Nephron progenitor cell (in vitro differentiated cells): ENCODE results near the gene IFITM5.
A peak's percentile ranks its signal among the peaks of the same experiment; 100 is the strongest.
"Not testable (repeated sequence)": the region's sequence is repeated elsewhere in the genome, so short reads cannot be mapped to it uniquely, and the experiment has no call there.

Source experiments
- DNase-seq: peaks from one replicate; pipeline ENCODE4 v3.0.0; 2021
- H3K27ac Mint-ChIP-seq: 2 replicates; pipeline ENCODE4 v1.8.0; 2021; ENCODE audit warnings: mild to moderate bottlenecking, moderate library complexity, mixed read lengths
- H3K27me3 Mint-ChIP-seq: 2 replicates; pipeline ENCODE4 v1.8.0; 2021; ENCODE audit warnings: mild to moderate bottlenecking, low read depth, mixed read lengths; ENCODE audit not compliant: poor library complexity
- H3K36me3 Mint-ChIP-seq: 2 replicates; pipeline ENCODE4 v1.8.0; 2021; ENCODE audit warnings: low read depth, mixed read lengths
- H3K4me1 Mint-ChIP-seq: 2 replicates; pipeline ENCODE4 v1.8.0; 2021; ENCODE audit warnings: mixed read lengths
- H3K4me3 Mint-ChIP-seq: 2 replicates; pipeline ENCODE4 v1.8.0; 2021; ENCODE audit warnings: mild to moderate bottlenecking, moderate library complexity, mixed read lengths
- H3K9me3 Mint-ChIP-seq: 2 replicates; pipeline ENCODE4 v1.8.0; 2021; ENCODE audit warnings: mild to moderate bottlenecking, moderate library complexity, mixed read lengths
- CTCF ChIP-seq: fragments of 200-600 bp; sonication (generic); IDR thresholded peaks from 2 replicates; pipeline ENCODE4 v1.5.0; 2021; ENCODE audit warnings: antibody characterized with exemption

IFITM5 gene

DNA sequence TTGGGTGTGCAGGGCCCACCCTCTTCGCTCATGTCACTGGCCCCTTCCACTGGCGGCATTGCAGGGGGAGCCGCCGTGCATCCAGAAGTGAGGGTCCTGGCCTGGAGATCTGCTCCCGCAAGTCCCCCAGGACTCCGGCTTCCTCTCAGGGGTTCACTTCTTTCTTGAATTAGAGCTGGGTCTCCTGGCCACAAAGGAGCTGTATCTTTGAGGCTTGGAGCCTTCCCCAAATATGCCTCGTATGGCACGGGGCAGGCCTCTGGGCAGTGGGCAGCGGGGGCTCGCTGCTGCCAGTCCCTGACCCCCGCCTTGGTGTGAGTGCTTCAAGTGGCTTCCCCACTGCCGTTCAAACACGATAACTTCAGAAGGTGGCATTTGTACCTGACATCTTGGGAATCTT lies 28.7 kb upstream of the IFITM5 start:
- H3K4me1 Mint-ChIP-seq: peaks cover 63% of the 10 kb centered on the region
- H3K4me3 Mint-ChIP-seq: no peak overlapping the region
- H3K36me3 Mint-ChIP-seq: peaks cover 4% of the 10 kb centered on the region
- no peak for DNase-seq
- no peak for TF ChIP-seq CTCF
- H3K27ac Mint-ChIP-seq: no peak overlapping the region
- H3K27me3 Mint-ChIP-seq: no peaks in the 10 kb centered on the region
- peaks cover 33% of the 10 kb centered on the region for H3K9me3 Mint-ChIP-seq

- H3K27me3 Mint-ChIP-seq: no peaks in the 10 kb centered on the region
- no peak for DNase-seq
- H3K4me3 Mint-ChIP-seq: no peak overlapping the region
- peaks cover 28% of the 10 kb centered on the region for H3K9me3 Mint-ChIP-seq
- H3K4me1 Mint-ChIP-seq: peaks cover 63% of the 10 kb centered on the region
- peak overlapping the region; percentile 88 for H3K27ac Mint-ChIP-seq
- TF ChIP-seq CTCF: no peak
- H3K36me3 Mint-ChIP-seq: peaks cover 4% of the 10 kb centered on the region
These were observed 28.2 kb upstream of the IFITM5 start for GRCh38 chr11:327581-327923.

DNA sequence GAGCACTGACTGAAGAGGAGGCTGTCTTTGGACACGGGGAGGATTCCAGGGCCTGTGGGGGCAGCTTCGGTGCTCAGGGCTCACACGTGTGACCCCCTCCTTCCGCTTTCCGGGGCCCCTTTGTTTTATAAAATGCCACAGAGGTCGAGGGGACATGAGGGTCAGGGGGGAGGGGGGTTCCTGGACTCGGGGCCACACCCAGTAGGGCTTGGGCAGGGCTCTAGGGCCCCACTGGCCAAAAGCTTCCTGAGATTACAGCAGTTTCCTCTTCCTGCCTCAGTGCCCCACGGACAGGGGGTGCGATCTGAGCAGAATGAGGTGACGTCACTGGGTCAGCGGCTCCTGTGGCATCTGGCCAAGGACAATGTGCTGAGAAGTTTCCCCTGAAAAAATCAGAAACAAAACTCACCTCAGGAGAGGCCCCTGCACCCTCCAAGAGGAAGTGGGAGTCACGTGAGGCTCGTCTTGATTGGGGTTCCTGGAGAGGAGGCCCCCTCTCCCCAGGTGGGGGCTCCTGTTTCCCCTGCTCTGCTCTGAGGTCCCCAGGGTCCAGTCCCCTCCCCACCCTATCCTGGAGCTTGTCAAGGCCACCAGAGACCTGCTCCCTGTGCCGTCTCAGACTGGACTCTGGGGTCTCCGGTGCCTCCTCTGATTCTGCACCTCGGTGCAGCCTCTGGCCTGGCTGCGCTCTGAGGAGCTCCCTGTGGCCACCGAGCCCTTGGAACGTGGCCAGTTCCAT lies 27.7 kb upstream of the IFITM5 start:
- TF ChIP-seq CTCF: no peak
- Mint-ChIP-seq H3K27me3 (no peaks in the 10 kb centered on the region), H3K27ac (peak overlapping the region; percentile 88), H3K4me1 (peaks cover 63% of the 10 kb centered on the region), H3K9me3 (peaks cover 23% of the 10 kb centered on the region), H3K36me3 (peaks cover 4% of the 10 kb centered on the region), H3K4me3 (no peak overlapping the region)
- no peak for DNase-seq

GRCh38 chr11:326592-326841 lies 27.2 kb upstream of the IFITM5 start:
- Mint-ChIP-seq H3K4me3 (no peak overlapping the region), H3K27ac (peak overlapping the region; percentile 87)

DNA sequence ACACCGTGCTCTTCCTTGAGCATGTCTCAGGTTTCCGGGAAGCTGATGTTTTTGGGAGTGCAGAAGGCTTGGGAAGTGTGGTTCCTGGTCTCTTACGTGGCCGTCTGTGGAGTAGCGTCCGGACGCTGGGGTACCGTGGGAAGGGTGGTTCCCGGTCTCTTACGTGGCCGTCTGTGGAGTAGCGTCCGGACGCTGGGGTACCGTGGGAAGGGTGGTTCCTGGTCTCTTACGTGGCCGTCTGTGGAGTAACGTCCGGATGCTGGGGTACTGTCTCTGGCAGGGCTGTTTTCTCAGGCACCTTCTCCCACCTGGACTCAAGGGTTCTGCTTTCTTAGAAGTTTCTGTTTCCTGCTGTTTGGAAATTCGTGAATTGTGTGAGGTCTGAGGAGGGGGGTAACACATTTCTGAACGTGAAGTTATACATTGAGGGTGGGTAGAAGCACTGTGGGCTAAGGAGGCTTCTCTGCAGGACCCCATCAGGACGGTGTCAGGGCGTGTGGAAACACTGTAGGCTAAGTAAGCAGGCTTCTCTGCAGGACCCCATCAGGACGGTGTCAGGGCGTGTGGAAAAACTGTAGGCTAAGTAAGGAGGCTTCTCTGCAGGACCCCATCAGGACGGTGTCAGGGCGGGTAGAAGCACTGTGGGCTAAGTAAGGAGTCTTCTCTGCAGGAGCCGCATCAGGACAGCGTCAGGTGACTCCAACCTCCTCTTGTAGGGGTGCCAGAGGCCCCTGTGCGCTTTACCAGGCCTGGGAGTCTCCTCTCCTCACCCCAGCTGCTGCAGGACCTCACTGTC lies 26.7 kb upstream of the IFITM5 start:
- H3K36me3 Mint-ChIP-seq: no peaks in the 10 kb centered on the region
- H3K9me3 Mint-ChIP-seq: peaks cover 13% of the 10 kb centered on the region
- H3K27me3 Mint-ChIP-seq: no peaks in the 10 kb centered on the region
- no peak for DNase-seq
- no peak overlapping the region for H3K4me3 Mint-ChIP-seq
- peaks cover 59% of the 10 kb centered on the region for H3K4me1 Mint-ChIP-seq
- peak overlapping the region; percentile 87 for H3K27ac Mint-ChIP-seq
- TF ChIP-seq CTCF: no peak

More at GRCh38 chr11:326592-326841, 27.2 kb upstream of the IFITM5 start:
- DNase-seq: no peak
- H3K9me3 Mint-ChIP-seq: peaks cover 18% of the 10 kb centered on the region
- no peaks in the 10 kb centered on the region for H3K27me3 Mint-ChIP-seq
- TF ChIP-seq CTCF: no peak
- H3K4me1 Mint-ChIP-seq: peaks cover 63% of the 10 kb centered on the region
- H3K36me3 Mint-ChIP-seq: peaks cover 4% of the 10 kb centered on the region

DNA sequence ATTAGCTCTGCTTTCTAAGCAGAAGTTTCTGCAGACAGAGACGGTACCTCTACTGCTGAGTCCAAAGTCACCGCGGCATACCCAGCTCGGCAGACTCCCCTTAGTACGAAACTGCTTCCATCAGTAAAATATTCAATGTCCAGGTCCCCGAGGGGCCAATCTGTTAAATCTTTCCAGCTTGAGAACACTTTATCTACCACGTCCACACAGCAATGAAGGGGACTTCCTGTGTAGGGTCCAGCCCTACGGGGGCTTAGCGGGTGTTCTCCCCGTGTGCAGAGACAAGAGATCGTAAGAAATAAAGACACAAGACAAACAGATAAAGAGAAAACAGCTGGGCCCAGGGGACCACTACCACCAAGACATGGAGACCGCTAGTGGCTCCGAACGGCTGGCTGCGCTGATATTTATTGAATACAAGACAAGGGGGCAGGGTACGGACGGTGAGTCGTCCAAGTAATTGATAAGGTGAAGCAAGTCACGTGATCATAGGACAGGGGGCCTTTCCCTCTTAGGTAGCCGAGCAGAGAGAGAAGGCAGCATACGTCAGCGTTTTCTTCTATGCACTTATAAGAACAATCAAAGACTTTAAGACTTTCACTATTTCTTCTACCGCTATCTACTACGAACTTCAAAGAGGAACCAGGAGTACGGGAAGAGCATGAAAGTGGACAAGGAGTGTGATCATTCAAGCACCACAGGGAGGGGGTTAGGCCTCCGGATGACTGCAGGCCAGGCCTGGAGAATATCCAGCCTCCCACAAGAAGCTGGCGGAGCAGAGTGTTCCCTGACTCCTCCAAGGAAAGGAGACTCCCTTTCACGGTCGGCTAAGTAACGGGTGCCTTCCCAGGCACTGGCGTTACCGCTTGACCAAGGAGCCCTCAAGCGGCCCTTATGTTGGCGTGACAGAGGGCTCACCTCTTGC lies 25.5 kb upstream of the IFITM5 start:
- not testable (repeated sequence) for H3K36me3 Mint-ChIP-seq, H3K9me3 Mint-ChIP-seq, DNase-seq, H3K27me3 Mint-ChIP-seq
- H3K27ac Mint-ChIP-seq: peak overlapping the region; percentile 93
- peaks cover 65% of the 10 kb centered on the region for H3K4me1 Mint-ChIP-seq
- H3K4me3 Mint-ChIP-seq: peak overlapping the region; percentile 16
